ENCODE results near the gene KDM8.
"Not testable (repeated sequence)": the region's sequence is repeated elsewhere in the genome, so short reads cannot be mapped to it uniquely, and the experiment has no call there.

KDM8 gene

GRCh38 chr16:27193300-27193990 lies 9.9 kb upstream of the KDM8 start:
- DNase-seq, result no peak

GRCh38 chr16:27195076-27195741 lies 8.1 kb upstream of the KDM8 start:
- no peak for DNase-seq

- no peak for DNase-seq
Observed at GRCh38 chr16:27195941-27196595, 7.3 kb upstream of the KDM8 start.

- no peak for DNase-seq
Observed at GRCh38 chr16:27197004-27197403, 6.3 kb upstream of the KDM8 start.

- no peak for DNase-seq
Observed at GRCh38 chr16:27198451-27199234, 4.7 kb upstream of the KDM8 start.

GRCh38 chr16:27199235-27199586 lies 4.1 kb upstream of the KDM8 start:
- no peak for DNase-seq

GRCh38 chr16:27199736-27200135 lies 3.6 kb upstream of the KDM8 start:
- DNase-seq, result no peak

GRCh38 chr16:27200914-27201313 lies 2.4 kb upstream of the KDM8 start:
- not testable (repeated sequence) for DNase-seq

GRCh38 chr16:27202923-27203506 lies 311 bp upstream of the KDM8 start:
- peak; percentile 94 for DNase-seq

- no peak for DNase-seq
Observed at GRCh38 chr16:27204312-27204915, 1.1 kb downstream of the KDM8 start.

- DNase-seq, result no peak
Observed at GRCh38 chr16:27205423-27206065, 2.2 kb downstream of the KDM8 start.

GRCh38 chr16:27207121-27207520 lies 3.8 kb downstream of the KDM8 start:
- DNase-seq, result not testable (repeated sequence)

- no peak for DNase-seq
Observed at GRCh38 chr16:27208081-27208680, 4.9 kb downstream of the KDM8 start.

- no peak for DNase-seq
Observed at GRCh38 chr16:27208796-27209195, 5.5 kb downstream of the KDM8 start.

GRCh38 chr16:27209591-27209990 lies 6.3 kb downstream of the KDM8 start:
- no peak for DNase-seq

GRCh38 chr16:27210174-27210573 lies 6.8 kb downstream of the KDM8 start:
- DNase-seq, result no peak

GRCh38 chr16:27211026-27211425 lies 7.7 kb downstream of the KDM8 start:
- DNase-seq, result no peak

- DNase-seq, result no peak
Observed at GRCh38 chr16:27214084-27214961, 11.0 kb downstream of the KDM8 start.

GRCh38 chr16:27215660-27216059 lies 12.3 kb downstream of the KDM8 start:
- DNase-seq, result no peak

GRCh38 chr16:27216297-27216885 lies 13.1 kb downstream of the KDM8 start:
- DNase-seq, result no peak
